Spinal cord (tissue), 10 donors: ENCODE results near the gene ATP13A4. TPM values are rescaled to one million over a fixed set of nuclear protein-coding genes. Genes with fewer than 3 reads are reported as not detected.

Experiments
- DNase-seq, 6 donors: peaks; one replicate each; pipeline versions ENCODE4 v3.0.0 to v3.0.0-alpha.2; 2013 to 2015; ENCODE audit warnings: low spot score in 6 of 6, low read depth in 4 of 6
- H3K27ac ChIP-seq: one replicate; pipeline ENCODE4 v1.5.1; 2013; ENCODE audit warnings: low read depth, low read length, control low read depth
- H3K27me3 ChIP-seq: one replicate; pipeline ENCODE4 v1.6.1; 2013; ENCODE audit warnings: low read length; ENCODE audit not compliant: control insufficient read depth, insufficient read depth
- H3K36me3 ChIP-seq: one replicate; pipeline ENCODE4 v1.6.1; 2013; ENCODE audit warnings: low read length; ENCODE audit not compliant: control insufficient read depth, insufficient read depth
- H3K4me1 ChIP-seq: one replicate; pipeline ENCODE4 v1.6.1; 2013; ENCODE audit warnings: low read length; ENCODE audit not compliant: control insufficient read depth, insufficient read depth
- H3K4me3 ChIP-seq: one replicate; pipeline ENCODE4 v1.5.1; 2013; ENCODE audit warnings: low read depth, low read length, control low read depth
- H3K9me3 ChIP-seq: one replicate; pipeline ENCODE4 v1.6.1; 2013; ENCODE audit warnings: low read length; ENCODE audit not compliant: control insufficient read depth, insufficient read depth
- WGBS: methylation state at CpG from one replicate; pipeline ENCODE4 v1.1.5; 2013; ENCODE audit warnings: missing lambda C conversion rate; ENCODE audit not compliant: insufficient coverage; 5-methylcytosine and 5-hydroxymethylcytosine counted together
- polyA plus RNA-seq, 2 donors: library from polyadenylated mRNA; unstranded; fragments of 120-200 nt; gene quantifications; one replicate each; pipeline ENCODE4 v1.2.1, GENCODE V29; 2013; ENCODE audit not compliant: insufficient read length in 2 of 2
- total RNA-seq, 2 donors: library from RNA; depleted of rRNA in 1 of 2; stranded (reverse); fragments of 120-200 nt in 1 of 2; fragments of >200 nt in 1 of 2; gene quantifications; one replicate each; pipeline versions ENCODE4 v1.2.3 to v1.2.4, GENCODE V29; 2013 to 2014
- donor health status: healthy.

The ATP13A4 gene
- total and polyA plus RNA-seq, 4 donors, result 26.4 to 53.4 (median 44.6) TPM

DNA sequence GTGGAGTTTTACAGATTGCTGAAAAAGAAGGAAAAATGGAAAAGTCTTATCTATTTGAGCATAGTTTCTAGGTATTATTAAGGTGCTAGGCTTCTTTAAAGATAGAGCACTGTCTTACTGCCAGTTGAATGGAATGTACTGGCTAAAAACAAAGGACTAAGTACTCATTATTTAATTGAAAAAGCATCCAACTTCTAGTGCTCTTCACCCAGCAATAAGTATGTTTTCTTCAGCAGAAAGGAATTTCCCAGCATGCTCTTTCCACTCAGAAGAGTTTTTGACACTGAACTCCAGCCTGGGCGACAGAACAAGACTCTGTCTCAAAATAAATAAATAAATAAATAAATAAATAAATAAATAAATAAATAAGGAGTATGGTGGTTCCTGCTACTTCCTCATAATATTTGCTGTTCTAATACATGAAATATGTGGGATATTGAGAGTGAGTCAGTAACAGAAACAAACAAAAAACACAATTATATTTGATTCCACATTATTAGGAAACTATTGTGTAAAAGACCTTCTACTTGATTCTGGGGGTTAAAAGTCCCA is 70.6 kb downstream of the ATP13A4 start:
- no peak for DNase-seq
- no CpG with 5 or more reads among the region's 1 CpG for WGBS
- Histone ChIP-seq H3K27ac (no peak overlapping the region), H3K36me3 (no peaks in the 10 kb centered on the region), H3K9me3 (peaks cover 3% of the 10 kb centered on the region), H3K27me3 (no peaks in the 10 kb centered on the region), H3K4me3 (no peak overlapping the region), H3K4me1 (no peaks in the 10 kb centered on the region)

DNA sequence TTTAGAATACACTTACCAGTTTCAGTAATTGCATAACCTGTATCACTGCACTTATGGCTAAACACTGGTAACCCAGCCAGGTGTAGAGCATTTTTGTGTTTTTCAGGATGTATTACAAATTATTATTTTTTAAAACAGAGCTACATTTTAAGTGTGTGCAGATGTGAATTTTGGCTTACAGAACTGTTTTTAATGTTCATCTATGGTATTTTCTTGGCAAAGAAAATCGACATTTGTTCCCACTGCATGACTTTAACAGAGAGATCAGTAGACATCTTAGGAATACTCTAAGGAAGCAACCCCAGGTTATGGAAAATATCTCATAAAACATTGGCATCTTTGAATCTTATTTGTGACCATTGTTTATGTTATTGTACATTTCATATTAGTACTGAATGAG is 73.3 kb downstream of the ATP13A4 start:
- Histone ChIP-seq H3K27ac (no peak overlapping the region), H3K36me3 (no peaks in the 10 kb centered on the region), H3K4me1 (no peaks in the 10 kb centered on the region), H3K27me3 (no peaks in the 10 kb centered on the region), H3K4me3 (no peak overlapping the region), H3K9me3 (peaks cover 3% of the 10 kb centered on the region)
- no peak for DNase-seq
- WGBS, result no CpG with 5 or more reads among the region's 1 CpG

DNA sequence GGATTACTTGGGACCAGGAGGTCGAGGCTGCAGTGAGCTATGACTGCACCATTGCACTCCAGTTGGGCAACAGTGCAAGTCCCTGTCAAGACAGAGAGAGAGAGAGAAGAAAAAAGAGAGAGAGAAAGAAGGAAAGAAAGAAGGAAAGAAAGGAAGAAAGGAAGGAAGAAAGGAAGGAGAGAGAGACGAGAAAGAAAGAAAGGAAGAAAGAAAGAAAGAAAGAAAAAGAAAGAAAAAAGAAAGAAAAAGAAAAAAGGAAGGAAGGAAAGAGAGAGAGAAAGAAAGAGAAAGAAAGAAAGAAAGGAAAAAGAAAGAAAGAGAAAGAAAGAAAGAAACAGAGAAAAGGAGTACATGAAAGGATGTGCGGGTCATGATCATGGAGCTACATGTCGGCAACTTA is 80.2 kb downstream of the ATP13A4 start:
- Histone ChIP-seq H3K9me3 (no peaks in the 10 kb centered on the region), H3K4me3 (no peak overlapping the region), H3K27ac (no peak overlapping the region), H3K27me3 (no peaks in the 10 kb centered on the region), H3K36me3 (no peaks in the 10 kb centered on the region), H3K4me1 (no peaks in the 10 kb centered on the region)
- DNase-seq, result no peak
- 100% methylated on average over 2 of the region's 4 CpGs for WGBS

DNA sequence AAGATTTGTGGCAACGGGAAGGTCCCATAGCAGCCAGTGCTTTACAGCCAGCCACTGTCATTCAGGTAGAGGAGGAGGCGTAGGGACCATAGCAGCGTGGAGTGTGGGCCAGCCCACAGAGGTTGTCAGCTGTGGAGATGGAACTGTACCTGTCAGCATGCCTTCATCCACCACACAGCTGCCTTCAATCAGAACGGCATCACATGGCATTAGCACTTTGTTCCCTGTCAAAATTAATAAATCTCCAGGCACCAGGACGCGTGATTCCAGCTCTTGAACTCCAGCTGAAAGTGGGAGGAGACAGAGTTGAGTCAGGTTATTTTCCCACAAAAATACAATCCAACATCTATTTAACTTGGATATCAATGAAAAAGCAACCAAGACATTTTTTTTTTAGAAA is 84.0 kb downstream of the ATP13A4 start:
- H3K4me3 ChIP-seq, result no peak overlapping the region
- 100% methylated on average over 2 of the region's 6 CpGs for WGBS
- no peaks in the 10 kb centered on the region for H3K9me3 ChIP-seq
- no peaks in the 10 kb centered on the region for H3K36me3 ChIP-seq
- no peak overlapping the region for H3K27ac ChIP-seq
- DNase-seq, result no peak
- no peaks in the 10 kb centered on the region for H3K27me3 ChIP-seq
- no peaks in the 10 kb centered on the region for H3K4me1 ChIP-seq

DNA sequence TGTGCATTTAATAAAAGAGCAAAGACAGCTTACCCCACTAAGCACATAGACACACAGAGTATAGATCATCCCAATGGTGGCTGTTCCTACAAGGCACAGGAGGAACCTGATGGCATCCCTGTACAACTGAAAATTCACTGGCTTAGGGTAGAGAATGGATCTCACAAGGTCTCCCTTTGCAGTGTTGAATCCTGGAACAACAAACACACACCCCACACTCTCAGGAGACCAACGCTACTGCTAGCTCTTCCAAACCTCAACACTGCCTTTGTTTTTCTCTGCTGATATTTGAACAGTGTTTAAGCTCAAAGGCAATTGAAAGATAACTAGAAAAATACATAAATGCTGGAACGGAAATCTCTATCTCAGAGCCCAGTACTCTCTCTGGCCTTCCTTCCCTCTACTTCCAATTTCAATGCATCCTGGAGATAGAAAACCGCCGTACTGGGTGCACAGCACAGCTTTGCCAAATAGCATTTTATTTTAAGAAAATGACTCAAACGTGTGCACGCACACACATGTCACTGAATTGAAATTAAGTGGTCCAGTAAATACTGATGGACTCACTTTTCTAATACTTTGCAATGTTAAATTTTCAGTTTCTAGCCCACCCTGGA is 88.6 kb downstream of the ATP13A4 start:
- no CpG with 5 or more reads among the region's 6 CpGs for WGBS
- H3K4me3 ChIP-seq, result no peak overlapping the region
- H3K4me1 ChIP-seq, result no peaks in the 10 kb centered on the region
- H3K9me3 ChIP-seq, result no peaks in the 10 kb centered on the region
- no peak overlapping the region for H3K27ac ChIP-seq
- no peaks in the 10 kb centered on the region for H3K27me3 ChIP-seq
- peak in 1 of 6 donors; percentile 6 for DNase-seq
- no peaks in the 10 kb centered on the region for H3K36me3 ChIP-seq

DNA sequence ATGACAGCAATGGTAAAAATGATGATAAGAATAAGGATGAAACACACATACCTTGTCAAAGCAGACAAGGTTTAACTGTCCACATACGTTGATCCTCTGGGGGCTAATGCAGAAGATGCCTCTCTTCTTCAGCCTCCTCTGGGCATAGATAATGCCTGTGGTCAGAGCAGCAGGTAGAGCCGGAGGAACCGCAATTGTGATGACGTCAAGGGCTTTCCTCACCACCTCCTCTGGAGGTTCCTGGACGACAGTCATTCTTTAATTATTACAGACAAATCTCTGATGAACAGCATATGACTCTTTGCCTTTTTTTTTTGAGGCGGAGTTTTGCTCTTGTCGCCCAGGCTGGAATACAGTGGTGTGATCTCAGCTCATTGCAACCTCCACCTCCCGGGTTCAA is 89.8 kb downstream of the ATP13A4 start:
- no peak overlapping the region for H3K4me3 ChIP-seq
- 97% methylated on average over 5 of the region's 8 CpGs for WGBS
- DNase-seq, result no peak

DNA sequence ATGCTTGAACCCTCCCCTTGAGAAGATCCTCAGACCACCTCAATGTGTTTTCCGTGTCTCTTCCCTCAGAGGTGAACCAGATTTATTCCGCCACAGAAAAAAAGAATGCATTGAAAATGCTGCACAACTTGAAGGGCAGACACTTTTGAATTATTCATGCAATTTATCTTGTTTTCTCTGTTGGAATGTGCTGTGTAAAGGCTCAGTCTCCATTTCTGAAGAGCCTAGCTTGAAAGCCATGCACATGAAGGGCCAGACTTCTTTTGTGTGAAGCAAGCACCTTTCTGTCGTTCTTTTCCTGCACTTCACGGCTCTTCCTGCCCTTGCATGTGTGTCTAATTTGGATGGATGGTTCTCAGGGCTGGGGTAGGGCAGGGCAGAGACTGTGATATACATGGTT is 97.2 kb downstream of the ATP13A4 start:
- Histone ChIP-seq H3K27me3 (no peaks in the 10 kb centered on the region), H3K9me3 (no peaks in the 10 kb centered on the region), H3K4me1 (no peaks in the 10 kb centered on the region), H3K36me3 (no peaks in the 10 kb centered on the region), H3K27ac (no peak overlapping the region), H3K4me3 (no peak overlapping the region)
- 46% methylated on average over 3 of the region's 4 CpGs for WGBS
- DNase-seq, result peak in 2 of 6 donors; percentile 10 to 13

More for the DNA sequence above, 89.8 kb downstream of the ATP13A4 start:
- no peaks in the 10 kb centered on the region for H3K4me1 ChIP-seq
- H3K27ac ChIP-seq, result no peak overlapping the region
- no peaks in the 10 kb centered on the region for H3K9me3 ChIP-seq
- H3K36me3 ChIP-seq, result no peaks in the 10 kb centered on the region
- H3K27me3 ChIP-seq, result no peaks in the 10 kb centered on the region

DNA sequence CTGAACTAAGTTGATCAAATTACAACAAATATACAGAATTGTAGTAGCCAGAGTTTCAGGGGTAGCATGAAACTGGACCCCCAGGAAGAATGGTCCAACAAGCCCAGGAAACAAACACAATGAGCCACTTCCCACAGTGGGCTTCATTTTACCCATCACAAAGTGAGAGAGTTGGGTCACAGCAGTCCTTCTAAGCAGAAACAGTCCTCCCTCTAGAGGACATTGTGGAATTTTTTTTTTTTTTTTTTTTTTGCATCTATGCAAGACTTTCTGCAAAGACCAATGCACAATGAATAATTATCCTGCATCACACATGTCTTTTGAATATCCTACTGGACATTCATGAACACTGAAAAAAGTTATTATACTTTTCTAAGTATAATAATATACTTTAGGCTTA is 102.4 kb downstream of the ATP13A4 start:
- DNase-seq, result peak in 2 of 6 donors; percentile 18 to 19
- Histone ChIP-seq H3K9me3 (no peaks in the 10 kb centered on the region), H3K4me3 (no peak overlapping the region), H3K27me3 (no peaks in the 10 kb centered on the region), H3K36me3 (no peaks in the 10 kb centered on the region), H3K27ac (no peak overlapping the region), H3K4me1 (no peaks in the 10 kb centered on the region)

DNA sequence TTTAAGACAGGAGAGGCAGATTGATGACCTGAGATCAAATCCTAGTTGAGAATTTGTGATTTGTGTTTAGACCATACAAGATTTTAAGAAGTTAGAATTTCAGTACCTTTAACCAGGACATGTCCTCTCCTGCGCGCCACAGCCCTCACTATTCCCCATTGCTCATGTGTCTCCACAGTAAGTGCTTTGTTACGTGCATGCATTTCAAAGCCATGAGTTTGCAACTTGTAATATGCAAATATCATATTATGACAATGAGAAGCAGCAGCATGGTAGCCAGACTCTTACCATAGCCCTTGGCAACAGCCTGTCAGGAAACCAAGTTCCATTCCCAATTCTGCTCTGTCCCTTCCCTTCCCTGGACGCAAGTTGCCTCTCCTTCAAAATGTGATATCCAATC is 102.8 kb downstream of the ATP13A4 start:
- Histone ChIP-seq H3K9me3 (no peaks in the 10 kb centered on the region), H3K27ac (no peak overlapping the region), H3K27me3 (no peaks in the 10 kb centered on the region), H3K4me1 (no peaks in the 10 kb centered on the region), H3K4me3 (no peak overlapping the region), H3K36me3 (no peaks in the 10 kb centered on the region)
- DNase-seq, result no peak
- WGBS, result 88% methylated on average over 1 of the region's 4 CpGs

DNA sequence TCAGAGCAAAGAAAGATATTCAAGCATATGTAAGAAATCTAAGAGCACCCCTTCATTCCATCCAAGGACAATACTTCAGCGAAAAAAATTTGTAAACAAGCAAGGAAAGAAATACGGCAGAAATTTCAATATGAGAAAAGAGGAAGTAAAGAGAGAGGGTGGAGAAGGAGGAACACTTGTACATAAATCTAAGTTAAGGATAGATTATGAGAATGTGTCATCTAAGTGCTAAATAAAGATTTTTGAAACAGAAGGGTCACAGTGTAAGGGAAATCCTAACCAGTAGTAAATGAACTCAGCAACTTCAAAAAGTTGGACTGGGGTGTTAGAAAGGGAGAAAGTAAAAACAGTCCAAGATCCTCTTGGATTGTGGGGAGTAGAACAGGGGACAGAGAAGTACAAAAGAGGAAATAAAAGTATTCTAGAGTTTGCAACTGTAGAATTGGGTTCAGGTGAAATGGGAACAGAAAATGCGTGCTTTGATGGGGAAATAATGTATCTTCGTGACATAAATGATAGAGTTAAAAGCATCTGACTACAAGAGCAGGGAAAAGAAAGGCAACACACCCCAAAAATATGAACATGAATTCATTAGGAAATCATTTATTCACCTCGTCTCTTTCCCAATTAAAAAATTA is 107.6 kb downstream of the ATP13A4 start:
- H3K4me1 ChIP-seq, result no peaks in the 10 kb centered on the region
- no peak overlapping the region for H3K4me3 ChIP-seq
- DNase-seq, result no peak
- H3K27ac ChIP-seq, result no peak overlapping the region
- H3K9me3 ChIP-seq, result no peaks in the 10 kb centered on the region
- H3K27me3 ChIP-seq, result no peaks in the 10 kb centered on the region
- no CpG with 5 or more reads among the region's 5 CpGs for WGBS
- H3K36me3 ChIP-seq, result peaks cover 7% of the 10 kb centered on the region
